ENCODE data around the gene METTL1.

- no peak for TF ChIP-seq CTCF (IDR thresholded peaks at IDR 0.05; ENCODE audit: insufficient read depth, low read length, poor library complexity, severe bottlenecking)
- TF ChIP-seq EZH2phosphoT487 (conservative IDR thresholded peaks at IDR 0.05; ENCODE audit: low read length), result no peak
Observed at GRCh38 chr12:57726884-57727757, 44.8 kb downstream of the METTL1 start.

Data from SU-DHL-6 (cell line).